Heart right ventricle (tissue), 16 donors: ENCODE results near the gene DST. TPM values are rescaled to one million over a fixed set of nuclear protein-coding genes. Genes with fewer than 3 reads are reported as not detected.

Source experiments
- ATAC-seq, 8 donors: fragments of 200-7000 bp; cut with Tn5 transposase; one replicate each; pipeline ENCODE4 v1.9.1; 2020; ENCODE audit warnings: mild to moderate bottlenecking in 8 of 8, moderate library complexity in 8 of 8, moderate number of reproducible peaks in 1 of 8
- DNase-seq, 2 donors: peaks; one replicate each; pipeline ENCODE4 v3.0.0-alpha.2; 2020
- H3K27ac ChIP-seq, 10 donors: fragments of 200-600 bp; sonication (generic) in 2 of 10; one replicate each; pipeline versions ENCODE4 v1.5.0 to v1.8.0; 2020 to 2022; ENCODE audit warnings: mild to moderate bottlenecking in 3 of 10
- H3K27me3 ChIP-seq, 7 donors: fragments of 200-600 bp; one replicate each; pipeline ENCODE4 v1.8.0; 2021 to 2022; ENCODE audit warnings: mild to moderate bottlenecking in 2 of 7
- H3K36me3 ChIP-seq, 9 donors: fragments of 200-600 bp; sonication (generic) in 1 of 9; one replicate each; pipeline versions ENCODE4 v1.5.0 to v1.8.0; 2020 to 2022; ENCODE audit warnings: mild to moderate bottlenecking in 2 of 9
- H3K4me1 ChIP-seq, 9 donors: fragments of 200-600 bp; sonication (generic) in 1 of 9; one replicate each; pipeline versions ENCODE4 v1.5.0 to v1.8.0; 2020 to 2022; ENCODE audit warnings: mild to moderate bottlenecking in 4 of 9
- H3K4me3 ChIP-seq, 10 donors: fragments of 200-600 bp; sonication (generic) in 2 of 10; one replicate each; pipeline versions ENCODE4 v1.5.0 to v1.8.0; 2020 to 2022; ENCODE audit warnings: mild to moderate bottlenecking in 7 of 10, moderate library complexity in 2 of 10
- H3K9me3 ChIP-seq, 11 donors: fragments of 200-600 bp in 10 of 11; sonication (generic) in 2 of 11; one replicate each; pipeline versions ENCODE4 v1.5.0 to v1.8.0; 2013 to 2022; ENCODE audit warnings: mild to moderate bottlenecking in 2 of 11, control low read depth in 1 of 11, moderate library complexity in 1 of 11
- WGBS, 2 donors: extraction: QIAGEN DNeasy Blood & Tissue Kit; methylation state at CpG; one replicate each; pipeline ENCODE4 v1.1.7; 2013; ENCODE audit warnings: inconsistent platforms in 1 of 2; 5-methylcytosine and 5-hydroxymethylcytosine counted together
- intact Hi-C, 10 donors: fragments of 100-400 bp; cut with DNase I; formaldehyde crosslinking; loops; one replicate each; pipeline versions ENCODE4 v1.11.1 to v1.14.2; 2022
- polyA plus RNA-seq, 2 donors: library from polyadenylated mRNA; stranded (reverse); fragments of 200-250 nt; gene quantifications; one replicate each; pipeline ENCODE4 v1.2.3, GENCODE V29; 2013
- total RNA-seq, 10 donors: library from RNA; stranded (reverse); fragmentation: NEBNext Ultra II Directional in 3 of 10; extraction: Animal tissue kit (Norgen Biotek cat#: 25700) in 3 of 10; gene quantifications; one replicate each; pipeline versions ENCODE4 v1.2.1 to v1.2.4, GENCODE V29; 2021 to 2023
- TF ChIP-seq, protein P1 (sequence below), 9 donors: fragments of 200-600 bp; sonication (generic) in 2 of 9; IDR thresholded peaks; one replicate each; pipeline versions ENCODE4 v1.5.0 to v1.8.0; 2021 to 2022; ENCODE audit warnings: antibody characterized with exemption in 9 of 9, mild to moderate bottlenecking in 5 of 9, moderate library complexity in 1 of 9
- donor health status: Arrhythmogenic right ventricular cardiomyopathy.
- donor health status: ischemic (EF 13 %, LVEDD 7.1; RV severe dilation, severe dysfunction).
- donor health status: healthy with polysubstance abuse.
- donor health status: DM: no; HTN: yes; CAD: no.
- donor health status: DM: no; HTN: no; CAD: no.
- donor health status: ischemic (EF 25% LVEDD 6.9; RV normal size, moderate dysfunction).
- donor health status: ischemic (EF 25% LVEDD 5.7; RV mildly dilated, moderate dysfunction).
- donor health status: healthy.
- donor health status: DM: yes; HTN: yes; CAD: no.
- donor health status: Ischemic cardiomyopathy.
- donor health status: ischemic (EF 35%, LVEDD 5.7; RV mildly dilated, moderate dysfunction).
- donor health status: nonischemic (EF 11% LVEDD 7.7; RV severe dilation, severe dysfunction).
- donor health status: DM: yes; HTN: yes; CAD: no.
- donor health status: PGD.
- donor health status: ischemic (EF 29% LVEDD 5.4; RV normal size, mild dysfunction).
- donor health status: nonischemic (EF 23%, LVEDD 6.1; RV moderate dilation, normal function).

Gene DST
- total and polyA plus RNA-seq, 12 donors, result 103 to 619 (median 433) TPM

DNA sequence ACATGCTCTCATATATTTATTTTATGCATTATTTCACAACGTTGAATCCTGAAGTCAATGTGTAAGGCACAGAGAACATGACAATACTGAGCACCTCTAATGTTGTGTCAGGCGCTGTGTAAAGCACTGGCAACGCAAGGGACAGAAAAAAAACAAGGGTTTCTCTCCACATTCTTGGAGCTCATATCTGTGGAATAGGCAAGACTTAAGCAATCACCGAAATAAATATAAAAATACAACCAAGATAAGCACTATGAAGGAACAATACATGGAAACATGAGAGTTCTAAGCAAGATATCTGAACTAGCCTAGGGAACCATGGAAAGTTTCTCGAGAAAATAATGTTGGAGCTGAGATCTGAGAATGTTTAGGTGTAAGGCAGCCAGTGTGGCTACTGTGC, 1.7 kb upstream of the DST start:
- peaks cover 0 to 88% (median 25%) of the 10 kb centered on the region in 9 donors for H3K36me3 ChIP-seq
- H3K27ac ChIP-seq, result peak overlapping the region in 2 of 10 donors; percentile 3 to 16
- intact Hi-C loops, result loop anchor here in 5 of 10 donors (5.0 to 10.0 kb wide), 5 partner anchors 53 to 208 kb away; no protein-coding TSS in a partner anchor

DNA sequence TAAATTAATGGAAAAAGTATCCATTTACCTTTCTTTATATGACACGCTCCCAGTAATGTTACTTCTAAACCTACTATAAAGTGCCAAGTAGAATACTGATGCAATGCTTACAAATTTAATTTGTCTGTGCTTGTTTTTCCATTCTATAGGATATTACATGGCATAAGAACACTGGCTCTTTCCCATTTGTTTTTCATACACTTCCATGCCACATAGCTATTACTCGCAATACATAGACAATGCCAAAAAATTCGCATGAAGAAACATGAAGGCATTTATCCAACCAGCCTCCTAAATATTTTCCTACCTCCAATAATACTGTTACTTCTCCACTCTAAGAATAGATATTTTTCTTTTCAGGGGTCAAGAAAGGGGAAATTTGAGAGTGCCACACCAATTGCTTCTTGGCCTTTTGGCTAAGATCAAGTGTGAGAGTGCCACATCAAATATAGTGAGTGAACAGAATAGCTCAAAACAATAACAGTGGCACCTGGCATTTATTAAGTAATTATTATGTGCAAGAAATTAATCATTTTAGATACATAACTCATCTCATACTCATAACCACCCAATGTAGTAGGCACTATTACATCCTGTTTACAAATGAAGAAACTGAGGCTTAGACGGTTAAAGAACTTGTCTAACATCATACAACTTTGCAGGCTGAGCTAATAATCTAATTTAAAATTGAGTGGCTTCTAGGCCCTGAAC, 845 bp upstream of the DST start:
- WGBS, 2 donors, result 95 to 96% methylated on average over 4 of the region's 4 CpGs

More for the DNA sequence above, 1.7 kb upstream of the DST start:
- no peaks in the 10 kb centered on the region for H3K9me3 ChIP-seq
- ATAC-seq, result peak in 1 of 8 donors; percentile 36
- no peak overlapping the region for H3K4me3 ChIP-seq
- no peaks in the 10 kb centered on the region for H3K27me3 ChIP-seq
- 77 to 79% methylated on average over 5 of the region's 5 CpGs for WGBS, 2 donors
- no peak for DNase-seq
- TF ChIP-seq, protein P1, sequence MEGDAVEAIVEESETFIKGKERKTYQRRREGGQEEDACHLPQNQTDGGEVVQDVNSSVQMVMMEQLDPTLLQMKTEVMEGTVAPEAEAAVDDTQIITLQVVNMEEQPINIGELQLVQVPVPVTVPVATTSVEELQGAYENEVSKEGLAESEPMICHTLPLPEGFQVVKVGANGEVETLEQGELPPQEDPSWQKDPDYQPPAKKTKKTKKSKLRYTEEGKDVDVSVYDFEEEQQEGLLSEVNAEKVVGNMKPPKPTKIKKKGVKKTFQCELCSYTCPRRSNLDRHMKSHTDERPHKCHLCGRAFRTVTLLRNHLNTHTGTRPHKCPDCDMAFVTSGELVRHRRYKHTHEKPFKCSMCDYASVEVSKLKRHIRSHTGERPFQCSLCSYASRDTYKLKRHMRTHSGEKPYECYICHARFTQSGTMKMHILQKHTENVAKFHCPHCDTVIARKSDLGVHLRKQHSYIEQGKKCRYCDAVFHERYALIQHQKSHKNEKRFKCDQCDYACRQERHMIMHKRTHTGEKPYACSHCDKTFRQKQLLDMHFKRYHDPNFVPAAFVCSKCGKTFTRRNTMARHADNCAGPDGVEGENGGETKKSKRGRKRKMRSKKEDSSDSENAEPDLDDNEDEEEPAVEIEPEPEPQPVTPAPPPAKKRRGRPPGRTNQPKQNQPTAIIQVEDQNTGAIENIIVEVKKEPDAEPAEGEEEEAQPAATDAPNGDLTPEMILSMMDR (IDR thresholded peaks at IDR 0.05), result no peak
- H3K4me1 ChIP-seq, result peaks cover 1 to 45% (median 11%) of the 10 kb centered on the region in 9 donors

DNA sequence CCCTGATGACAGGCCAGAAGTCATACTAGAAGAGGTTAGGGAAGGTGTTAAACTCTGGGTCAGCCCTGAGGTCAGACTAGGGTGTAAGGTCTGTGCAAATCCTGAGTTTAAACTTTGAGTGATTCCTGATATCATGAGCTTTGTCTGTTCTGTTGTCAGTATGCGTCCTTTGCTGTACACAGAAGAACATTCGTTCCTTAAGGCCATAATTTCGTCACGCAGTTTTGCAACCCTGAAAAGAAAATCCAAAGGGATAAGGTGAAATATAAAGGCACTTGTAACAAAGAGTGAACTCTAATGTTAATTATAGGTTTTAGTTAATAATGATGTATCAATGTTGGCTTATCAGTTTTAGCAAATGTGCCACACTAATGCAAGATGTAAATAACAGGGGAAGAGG, 2.3 kb downstream of the DST start:
- no peak for ATAC-seq
- peaks cover 0 to 25% (median 7%) of the 10 kb centered on the region in 9 donors for H3K4me1 ChIP-seq
- WGBS, 2 donors, result 95% methylated on average over 4 of the region's 4 CpGs
- peaks cover 0 to 80% (median 30%) of the 10 kb centered on the region in 9 donors for H3K36me3 ChIP-seq
- no peak overlapping the region for H3K4me3 ChIP-seq
- no peaks in the 10 kb centered on the region for H3K9me3 ChIP-seq
- intact Hi-C loops, result loop anchor here in 5 of 10 donors (5.0 to 10.0 kb wide), 5 partner anchors 57 to 212 kb away; no protein-coding TSS in a partner anchor
- H3K27ac ChIP-seq, result no peak overlapping the region
- DNase-seq, result no peak
- no peaks in the 10 kb centered on the region for H3K27me3 ChIP-seq
- TF ChIP-seq, protein P1 (IDR thresholded peaks at IDR 0.05), result no peak

More for the DNA sequence above, 845 bp upstream of the DST start:
- intact Hi-C loops, result loop anchor here in 5 of 10 donors (5.0 to 10.0 kb wide), 5 partner anchors 54 to 209 kb away; no protein-coding TSS in a partner anchor
- DNase-seq (no peak), ATAC-seq (no peak)
- Histone ChIP-seq H3K27me3 (no peaks in the 10 kb centered on the region), H3K27ac (peak overlapping the region in 3 of 10 donors; percentile 10 to 16 (median 14)), H3K4me3 (no peak overlapping the region), H3K9me3 (no peaks in the 10 kb centered on the region), H3K4me1 (peaks cover 0 to 36% (median 7%) of the 10 kb centered on the region in 9 donors), H3K36me3 (peaks cover 0 to 91% (median 25%) of the 10 kb centered on the region in 9 donors)
- TF ChIP-seq, protein P1 (IDR thresholded peaks at IDR 0.05), result no peak

GRCh38 chr6:56638760-56639159, 3.9 kb downstream of the DST start:
- intact Hi-C loops, result loop anchor here (2.0 to 10.0 kb wide), 10 partner anchors 58 to 686 kb away; partner anchors contain the start of gene PRIM2 (in 1 of the 10)
- H3K27ac ChIP-seq, result peak overlapping the region in 1 of 10 donors; percentile 55
- DNase-seq (no peak), ATAC-seq (no peak)
- no peaks in the 10 kb centered on the region for H3K27me3 ChIP-seq
- H3K9me3 ChIP-seq, result no peaks in the 10 kb centered on the region
- H3K36me3 ChIP-seq, result peaks cover 0 to 80% (median 47%) of the 10 kb centered on the region in 9 donors
- H3K4me3 ChIP-seq, result no peak overlapping the region
- TF ChIP-seq, protein P1 (IDR thresholded peaks at IDR 0.05), result no peak
- peaks cover 0 to 25% (median 7%) of the 10 kb centered on the region in 9 donors for H3K4me1 ChIP-seq
